ENCODE results near the gene LPCAT1. TPM values are rescaled to one million over a fixed set of nuclear protein-coding genes. Genes with fewer than 3 reads are reported as not detected.

Gene LPCAT1
- total and polyA plus RNA-seq, 2 donors (not counting 3 experiments of a cell fraction or from before 2014, with no cell fraction given): 28.9 to 57.2 TPM

DNA sequence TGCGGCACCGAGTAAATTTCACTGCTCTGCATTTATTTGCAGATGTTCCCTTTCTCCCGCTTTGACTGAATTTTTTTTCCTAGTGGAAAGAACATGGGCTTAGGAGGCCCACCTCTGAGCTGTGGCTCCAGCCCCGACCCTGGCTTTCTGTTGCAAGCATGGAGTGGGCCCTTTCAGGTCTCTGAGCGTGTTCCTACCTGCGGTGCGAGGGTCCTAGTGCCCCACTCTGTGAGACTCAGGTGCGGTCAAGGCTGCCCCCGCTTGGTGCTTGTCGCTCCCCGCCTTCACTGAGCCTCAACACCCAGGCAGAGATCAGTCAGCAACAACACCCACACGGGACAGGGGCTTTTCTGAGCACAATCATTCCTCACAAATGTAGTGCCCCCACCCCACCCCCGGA lies 110.5 kb downstream of the LPCAT1 start:
- TF ChIP-seq MYC (IDR thresholded peaks at IDR 0.05; ENCODE audit: low read depth, low read length) (no peak), GATA2 (IDR thresholded peaks at IDR 0.05; ENCODE audit: insufficient read depth, insufficient read length, low read depth, low read length) (no peak)
- Histone ChIP-seq H3K4me2 (ENCODE audit: insufficient read depth, low read length) (no peak overlapping the region), H3K79me2 (ENCODE audit: control insufficient read depth, insufficient read depth, low read length) (no peaks in the 10 kb centered on the region), H3K4me3 (replicated peaks in 1 of 3; ENCODE audit: insufficient read depth in 1 of 3, low read depth in 1 of 3, low read length in 3 of 3) (no peak overlapping the region), H3K27me3 (ENCODE audit: control insufficient read depth in 2 of 2, insufficient read depth in 2 of 2, low read length in 2 of 2) (no peaks in the 10 kb centered on the region), H3K27ac (ENCODE audit: insufficient read depth, low read depth, low read length) (no peak overlapping the region), H3K36me3 (ENCODE audit: control insufficient read depth in 2 of 2, extremely low read depth in 1 of 2, insufficient read depth in 2 of 2, low read length in 2 of 2) (no peaks in the 10 kb centered on the region), H3K9me3 (replicated peaks; ENCODE audit: control insufficient read depth, insufficient read depth, low read length) (no peaks in the 10 kb centered on the region), H4K20me1 (replicated peaks; ENCODE audit: control insufficient read depth, extremely low read depth, insufficient read depth, low read length) (no peaks in the 10 kb centered on the region), H3K9ac (replicated peaks; ENCODE audit: extremely low read depth, insufficient read depth, low read length) (no peak overlapping the region), H2AFZ (ENCODE audit: low read depth, low read length) (no peak overlapping the region), H3K9me1 (replicated peaks; ENCODE audit: control insufficient read depth, extremely low read depth, insufficient read depth, low read length) (no peaks in the 10 kb centered on the region), H3K4me1 (ENCODE audit: control insufficient read depth, extremely low read depth, insufficient read depth, low read length) (no peaks in the 10 kb centered on the region)
- intact Hi-C loops (cut with micrococcal nuclease): no loop called here
- ChIA-PET POLR2A (no interaction called here), CTCF (no interaction called here)
- no TSS peak for BruUV-seq (replicated peaks)
- dilution Hi-C loops (cut with MboI; ENCODE audit: extremely low pct_ligation_motif_present, low sequenced_read_pairs): no loop called here
- FAIRE-seq (no peak), DNase-seq (ENCODE audit: low read depth, low spot score) (no peak)

DNA sequence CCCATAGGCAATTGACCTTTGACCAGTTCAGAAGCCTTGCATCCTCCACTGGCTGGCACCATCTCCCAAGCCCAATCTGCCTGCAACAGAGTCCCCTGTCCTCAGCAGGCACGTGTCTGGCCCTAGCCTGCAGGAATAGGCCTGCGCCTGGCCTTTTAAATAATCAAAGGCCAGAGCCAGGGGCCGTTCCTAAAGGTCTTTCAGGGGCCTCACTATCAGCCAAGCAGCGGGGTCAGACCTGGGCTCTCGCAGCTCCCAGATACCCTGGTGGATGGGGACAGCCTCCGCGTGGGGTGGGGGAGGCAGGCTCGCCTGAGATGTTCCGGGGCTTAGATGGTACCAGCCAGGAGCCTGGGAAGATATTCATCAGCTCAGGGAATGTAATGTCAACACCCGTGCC lies 111.1 kb downstream of the LPCAT1 start:
- dilution Hi-C loops (cut with MboI; ENCODE audit: extremely low pct_ligation_motif_present, low sequenced_read_pairs) (no loop called here), intact Hi-C loops (cut with micrococcal nuclease) (no loop called here)
- H3K27ac ChIP-seq (ENCODE audit: insufficient read depth, low read depth, low read length): no peak overlapping the region
- no TSS peak for BruUV-seq (replicated peaks)
- no peaks in the 10 kb centered on the region for H3K9me3 ChIP-seq (replicated peaks; ENCODE audit: control insufficient read depth, insufficient read depth, low read length)
- H4K20me1 ChIP-seq (replicated peaks; ENCODE audit: control insufficient read depth, extremely low read depth, insufficient read depth, low read length): no peaks in the 10 kb centered on the region
- H3K36me3 ChIP-seq (ENCODE audit: control insufficient read depth in 2 of 2, extremely low read depth in 1 of 2, insufficient read depth in 2 of 2, low read length in 2 of 2): no peaks in the 10 kb centered on the region
- TF ChIP-seq JUN (IDR thresholded peaks at IDR 0.05; ENCODE audit: borderline replicate concordance, insufficient read depth, insufficient read length, low read depth) (no peak), FOS (IDR thresholded peaks at IDR 0.05; ENCODE audit: borderline replicate concordance, insufficient read depth, low read length) (no peak), EZH2 (IDR thresholded peaks at IDR 0.05; ENCODE audit: borderline replicate concordance, low read depth, low read length, severe bottlenecking) (no peak), POLR2A (IDR thresholded peaks at IDR 0.05; ENCODE audit: low read depth, low read length) (no peak), MYC (IDR thresholded peaks at IDR 0.05; ENCODE audit: low read depth, low read length) (no peak), POLR2AphosphoS5 (IDR thresholded peaks at IDR 0.05; ENCODE audit: insufficient read depth, low read depth, low read length) (no peak), GATA2 (IDR thresholded peaks at IDR 0.05; ENCODE audit: insufficient read depth, insufficient read length, low read depth, low read length) (no peak)
- TF ChIP-seq, protein P1, sequence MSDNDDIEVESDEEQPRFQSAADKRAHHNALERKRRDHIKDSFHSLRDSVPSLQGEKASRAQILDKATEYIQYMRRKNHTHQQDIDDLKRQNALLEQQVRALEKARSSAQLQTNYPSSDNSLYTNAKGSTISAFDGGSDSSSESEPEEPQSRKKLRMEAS (IDR thresholded peaks at IDR 0.05; ENCODE audit: insufficient read depth, insufficient read length): no peak
- TF ChIP-seq, protein P2, sequence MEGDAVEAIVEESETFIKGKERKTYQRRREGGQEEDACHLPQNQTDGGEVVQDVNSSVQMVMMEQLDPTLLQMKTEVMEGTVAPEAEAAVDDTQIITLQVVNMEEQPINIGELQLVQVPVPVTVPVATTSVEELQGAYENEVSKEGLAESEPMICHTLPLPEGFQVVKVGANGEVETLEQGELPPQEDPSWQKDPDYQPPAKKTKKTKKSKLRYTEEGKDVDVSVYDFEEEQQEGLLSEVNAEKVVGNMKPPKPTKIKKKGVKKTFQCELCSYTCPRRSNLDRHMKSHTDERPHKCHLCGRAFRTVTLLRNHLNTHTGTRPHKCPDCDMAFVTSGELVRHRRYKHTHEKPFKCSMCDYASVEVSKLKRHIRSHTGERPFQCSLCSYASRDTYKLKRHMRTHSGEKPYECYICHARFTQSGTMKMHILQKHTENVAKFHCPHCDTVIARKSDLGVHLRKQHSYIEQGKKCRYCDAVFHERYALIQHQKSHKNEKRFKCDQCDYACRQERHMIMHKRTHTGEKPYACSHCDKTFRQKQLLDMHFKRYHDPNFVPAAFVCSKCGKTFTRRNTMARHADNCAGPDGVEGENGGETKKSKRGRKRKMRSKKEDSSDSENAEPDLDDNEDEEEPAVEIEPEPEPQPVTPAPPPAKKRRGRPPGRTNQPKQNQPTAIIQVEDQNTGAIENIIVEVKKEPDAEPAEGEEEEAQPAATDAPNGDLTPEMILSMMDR (IDR thresholded peaks at IDR 0.05; ENCODE audit: extremely low read depth in 1 of 2, insufficient read depth in 1 of 2, low read depth in 1 of 2, low read length in 2 of 2): no peak
- no peak overlapping the region for H3K4me3 ChIP-seq (replicated peaks in 1 of 3; ENCODE audit: insufficient read depth in 1 of 3, low read depth in 1 of 3, low read length in 3 of 3)
- H3K4me1 ChIP-seq (ENCODE audit: control insufficient read depth, extremely low read depth, insufficient read depth, low read length): no peaks in the 10 kb centered on the region
- no peak overlapping the region for H3K4me2 ChIP-seq (ENCODE audit: insufficient read depth, low read length)
- DNase-seq (ENCODE audit: low read depth, low spot score): no peak
- H2AFZ ChIP-seq (ENCODE audit: low read depth, low read length): no peak overlapping the region
- H3K27me3 ChIP-seq (ENCODE audit: control insufficient read depth in 2 of 2, insufficient read depth in 2 of 2, low read length in 2 of 2): no peaks in the 10 kb centered on the region
- H3K9ac ChIP-seq (replicated peaks; ENCODE audit: extremely low read depth, insufficient read depth, low read length): no peak overlapping the region
- no peaks in the 10 kb centered on the region for H3K79me2 ChIP-seq (ENCODE audit: control insufficient read depth, insufficient read depth, low read length)
- ChIA-PET CTCF (no interaction called here), POLR2A (no interaction called here)
- no peak for FAIRE-seq
- H3K9me1 ChIP-seq (replicated peaks; ENCODE audit: control insufficient read depth, extremely low read depth, insufficient read depth, low read length): no peaks in the 10 kb centered on the region
